PC-9 (cell line): ENCODE measurements around the gene ABCA12. TPM values are rescaled to one million over a fixed set of nuclear protein-coding genes. Genes with fewer than 3 reads are reported as not detected.
A peak's percentile ranks its signal among the peaks of the same experiment; 100 is the strongest.

Experiments
- BruUV-seq: library from RNA; stranded (reverse); fragments of 400-500 nt; replicated peaks from 2 replicates; lab custom pipeline; 2021; lab: Mats Ljungman, UMichigan
- CTCF ChIA-PET: fragments of 300-600 bp; sonication (Branson Sonifier 250); formaldehyde crosslinking; loops from one replicate; lab custom pipeline; 2022; ENCODE audit warnings: antibody characterized with exemption; lab: Charles Lee
- POLR2A ChIA-PET: fragments of 300-600 bp; sonication (Branson Sonifier 250); formaldehyde crosslinking; loops from one replicate; lab custom pipeline; 2022; ENCODE audit warnings: antibody characterized with exemption; ENCODE audit not compliant: unreplicated experiment; lab: Charles Lee
- DNase-seq, 2 experiments: peaks; one replicate each; pipeline versions ENCODE4 v3.0.0 to v3.0.0-alpha.2; 2015 to 2022; ENCODE audit warnings: mixed read lengths in 1 of 2
- H2AFZ ChIP-seq: fragments of 200-600 bp; sonication (generic); 2 replicates; pipeline ENCODE4 v1.8.1; 2017; ENCODE audit warnings: antibody characterized with exemption
- H3F3A ChIP-seq: fragments of 200-600 bp; sonication (generic); 2 replicates; pipeline ENCODE4 v1.8.1; 2017; ENCODE audit warnings: antibody characterized with exemption, mild to moderate bottlenecking, low read depth; ENCODE audit not compliant: insufficient read depth
- H3K27ac ChIP-seq: fragments of 200-600 bp; sonication (generic); 2 replicates; pipeline ENCODE4 v1.6.1; 2016; ENCODE audit warnings: mixed run types
- H3K27me3 ChIP-seq: fragments of 200-600 bp; sonication (generic); 2 replicates; pipeline ENCODE4 v1.6.1; 2016; ENCODE audit warnings: low read depth, mixed run types; ENCODE audit not compliant: insufficient read depth
- H3K36me3 ChIP-seq: fragments of 200-600 bp; sonication (generic); 2 replicates; pipeline ENCODE4 v1.6.1; 2016; ENCODE audit warnings: low read depth, mixed run types
- H3K4me1 ChIP-seq: fragments of 200-600 bp; sonication (generic); replicated peaks from 2 replicates; pipeline ENCODE4 v1.6.1; 2016; ENCODE audit warnings: mixed run types; ENCODE audit not compliant: insufficient read depth
- H3K4me2 ChIP-seq: fragments of 200-600 bp; sonication (generic); 2 replicates; pipeline ENCODE4 v1.6.1; 2017; ENCODE audit warnings: mixed run types
- H3K4me3 ChIP-seq: fragments of 200-600 bp; sonication (generic); 2 replicates; pipeline ENCODE4 v1.6.1; 2016; ENCODE audit warnings: mixed run types
- H3K79me2 ChIP-seq: fragments of 200-600 bp; sonication (generic); 2 replicates; pipeline ENCODE4 v1.6.1; 2017; ENCODE audit warnings: low read depth, mixed run types
- H3K9me2 ChIP-seq: fragments of 200-600 bp; sonication (generic); 2 replicates; pipeline ENCODE4 v1.8.1; 2017; ENCODE audit warnings: mild to moderate bottlenecking; ENCODE audit not compliant: insufficient read depth
- H3K9me3 ChIP-seq: fragments of 200-600 bp; sonication (generic); 2 replicates; pipeline ENCODE4 v1.8.1; 2016; ENCODE audit warnings: low read depth; ENCODE audit not compliant: insufficient read depth
- H4K20me1 ChIP-seq: fragments of 200-600 bp; sonication (generic); 2 replicates; pipeline ENCODE4 v1.8.1; 2017; ENCODE audit not compliant: insufficient read depth
- EZH2 ChIP-seq: fragments of 200-600 bp; sonication (generic); IDR thresholded peaks from 2 replicates; pipeline ENCODE4 v1.8.0; 2017; ENCODE audit warnings: antibody characterized with exemption, low read depth
- intact Hi-C: fragments of 100-400 bp; cut with micrococcal nuclease; formaldehyde crosslinking; loops from one replicate; pipeline ENCODE4 v1.10.0; 2022; ENCODE audit not compliant: unreplicated experiment
- total RNA-seq: library from RNA; stranded (reverse); gene quantifications from 2 replicates; pipeline ENCODE4 v1.2.3, GENCODE V29; 2021
- TF ChIP-seq, protein P1 (sequence below): fragments of 200-600 bp; sonication (generic); conservative IDR thresholded peaks from 2 replicates; pipeline ENCODE4 v1.6.1; 2017; ENCODE audit warnings: mixed run types, antibody characterized with exemption, mild to moderate bottlenecking, moderate library complexity

The ABCA12 gene
- total RNA-seq, 1 experiment from 2014 or later = 2.0 TPM

- Histone ChIP-seq H3K9me3 (no peaks in the 10 kb centered on the region), H3K79me2 (no peaks in the 10 kb centered on the region), H3K9me2 (0 out of 2 replicates have a peak, but pooled peaks cover 3% of the 10 kb centered on the region), H3K27me3 (no peaks in the 10 kb centered on the region), H3F3A (no peaks in the 10 kb centered on the region), H3K36me3 (no peaks in the 10 kb centered on the region), H4K20me1 (no peaks in the 10 kb centered on the region), H3K27ac (no peak overlapping the region), H3K4me2 (no peak overlapping the region), H2AFZ (no peak overlapping the region), H3K4me3 (no peak overlapping the region), H3K4me1 (no peaks in the 10 kb centered on the region)
- ChIA-PET POLR2A (interaction anchor here (0.9 kb wide), 1 partner anchor 11 kb away, joined by 7 read pairs; no protein-coding TSS in a partner anchor), CTCF (no interaction called here)
- intact Hi-C loops = no loop called here
- no TSS peak for BruUV-seq
- no peak for TF ChIP-seq EZH2
- TF ChIP-seq, protein P1, sequence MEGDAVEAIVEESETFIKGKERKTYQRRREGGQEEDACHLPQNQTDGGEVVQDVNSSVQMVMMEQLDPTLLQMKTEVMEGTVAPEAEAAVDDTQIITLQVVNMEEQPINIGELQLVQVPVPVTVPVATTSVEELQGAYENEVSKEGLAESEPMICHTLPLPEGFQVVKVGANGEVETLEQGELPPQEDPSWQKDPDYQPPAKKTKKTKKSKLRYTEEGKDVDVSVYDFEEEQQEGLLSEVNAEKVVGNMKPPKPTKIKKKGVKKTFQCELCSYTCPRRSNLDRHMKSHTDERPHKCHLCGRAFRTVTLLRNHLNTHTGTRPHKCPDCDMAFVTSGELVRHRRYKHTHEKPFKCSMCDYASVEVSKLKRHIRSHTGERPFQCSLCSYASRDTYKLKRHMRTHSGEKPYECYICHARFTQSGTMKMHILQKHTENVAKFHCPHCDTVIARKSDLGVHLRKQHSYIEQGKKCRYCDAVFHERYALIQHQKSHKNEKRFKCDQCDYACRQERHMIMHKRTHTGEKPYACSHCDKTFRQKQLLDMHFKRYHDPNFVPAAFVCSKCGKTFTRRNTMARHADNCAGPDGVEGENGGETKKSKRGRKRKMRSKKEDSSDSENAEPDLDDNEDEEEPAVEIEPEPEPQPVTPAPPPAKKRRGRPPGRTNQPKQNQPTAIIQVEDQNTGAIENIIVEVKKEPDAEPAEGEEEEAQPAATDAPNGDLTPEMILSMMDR = no peak
- no peak for DNase-seq
Measured at GRCh38 chr2:214995409-214995808, 143.0 kb downstream of the ABCA12 start.

DNA sequence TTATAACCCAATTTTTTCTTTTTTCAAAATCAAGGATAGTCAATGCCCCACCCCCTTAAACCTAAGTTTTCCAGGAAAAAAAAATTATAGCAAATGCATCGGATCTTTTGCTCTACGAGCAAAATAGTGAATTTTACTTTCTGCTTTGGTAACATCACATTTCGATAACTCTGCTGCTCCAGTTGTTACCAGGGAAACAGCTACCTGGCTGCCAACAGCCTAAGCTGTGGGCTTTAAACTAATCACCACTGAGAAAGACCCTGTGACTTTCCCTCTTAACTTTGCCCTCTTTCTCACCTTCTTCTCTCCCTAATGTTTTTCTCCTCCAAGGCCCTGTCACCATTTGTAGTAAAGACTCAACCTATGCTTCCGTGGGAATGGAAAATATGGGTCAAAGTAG is 145.5 kb downstream of the ABCA12 start:
- H3K27ac ChIP-seq = no peak overlapping the region
- no peak overlapping the region for H3K4me3 ChIP-seq
- no peak overlapping the region for H3K4me2 ChIP-seq
- no peaks in the 10 kb centered on the region for H3K36me3 ChIP-seq
- 0 out of 2 replicates have a peak, but pooled peaks cover 3% of the 10 kb centered on the region for H3K9me2 ChIP-seq
- H3K4me1 ChIP-seq = no peaks in the 10 kb centered on the region
- no TSS peak for BruUV-seq
- ChIA-PET POLR2A (no interaction called here), CTCF (no interaction called here)
- intact Hi-C loops = no loop called here
- TF ChIP-seq, protein P1 = no peak
- no peak for TF ChIP-seq EZH2
- H3K27me3 ChIP-seq = no peaks in the 10 kb centered on the region
- no peaks in the 10 kb centered on the region for H3F3A ChIP-seq
- DNase-seq = no peak
- no peaks in the 10 kb centered on the region for H4K20me1 ChIP-seq
- no peaks in the 10 kb centered on the region for H3K79me2 ChIP-seq
- no peak overlapping the region for H2AFZ ChIP-seq
- H3K9me3 ChIP-seq = no peaks in the 10 kb centered on the region

DNA sequence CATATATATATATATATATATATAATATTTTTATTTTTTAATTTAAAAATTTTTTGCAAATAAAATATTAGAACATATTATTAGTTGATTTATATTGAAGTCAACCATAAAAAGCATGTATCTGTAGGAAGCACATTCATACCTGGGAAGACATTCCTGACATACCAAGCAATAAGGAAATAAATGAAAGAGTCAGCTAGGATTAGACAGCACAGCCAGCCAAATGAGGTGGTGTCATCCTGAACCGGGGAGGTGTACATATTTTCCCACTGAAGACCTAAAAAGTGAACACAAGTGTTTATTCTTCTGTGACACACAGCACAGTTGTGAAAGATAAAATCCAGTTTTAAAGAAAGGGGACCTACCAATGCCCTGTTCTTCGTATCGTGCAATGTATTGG is 149.2 kb downstream of the ABCA12 start:
- DNase-seq = peak; percentile 26 to 65
- BruUV-seq = no TSS peak
- TF ChIP-seq EZH2 = no peak
- TF ChIP-seq, protein P1 = no peak
- Histone ChIP-seq H4K20me1 (no peaks in the 10 kb centered on the region), H3K27me3 (no peaks in the 10 kb centered on the region), H3F3A (no peaks in the 10 kb centered on the region), H3K4me2 (no peak overlapping the region), H3K4me3 (no peak overlapping the region), H3K27ac (no peak overlapping the region), H3K79me2 (no peaks in the 10 kb centered on the region), H3K4me1 (no peaks in the 10 kb centered on the region), H3K9me2 (no peaks in the 10 kb centered on the region), H2AFZ (no peak overlapping the region), H3K9me3 (no peaks in the 10 kb centered on the region), H3K36me3 (no peaks in the 10 kb centered on the region)
- ChIA-PET CTCF (no interaction called here), POLR2A (no interaction called here)
- intact Hi-C loops = no loop called here
